Pulmonary artery endothelial cell (primary cell): ENCODE data around the gene VPS18. TPM values are rescaled to one million over a fixed set of nuclear protein-coding genes. Genes with fewer than 3 reads are reported as not detected.

ENCODE experiments used
- DNase-seq: peaks from one replicate; pipeline ENCODE4 v3.0.0-alpha.2; 2011; ENCODE audit warnings: low read depth, low spot score
- total RNA-seq: library from RNA; depleted of rRNA; stranded (reverse); fragments of >200 nt; gene quantifications from 2 replicates; pipeline ENCODE4 v1.2.3, GENCODE V29; 2014

The VPS18 gene
- total RNA-seq, 1 donor from 2014 or later: 48.7 TPM

- no peak for DNase-seq
Measured at GRCh38 chr15:40932649-40933516, 38.6 kb downstream of the VPS18 start.

DNA sequence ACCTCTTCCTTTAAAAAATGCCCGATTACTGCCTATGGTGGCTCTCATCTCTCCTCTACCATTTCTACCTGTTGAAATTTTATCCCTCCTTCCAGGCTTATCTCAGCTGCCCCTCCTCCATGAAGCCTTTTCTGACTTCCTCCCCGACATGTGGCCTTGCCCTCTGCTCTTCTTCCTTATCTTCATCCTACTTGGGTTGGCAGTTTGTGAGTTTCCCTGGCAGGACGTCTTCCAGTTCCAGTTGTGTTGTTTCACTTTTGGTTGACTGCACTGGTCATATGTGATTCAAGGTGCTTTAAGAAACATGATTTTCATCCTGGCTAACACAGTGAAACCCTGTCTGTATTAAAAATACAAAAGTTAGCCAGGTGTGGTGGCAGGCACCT lies 39.3 kb downstream of the VPS18 start:
- no peak for DNase-seq

GRCh38 chr15:40934457-40934856 lies 40.2 kb downstream of the VPS18 start:
- DNase-seq: no peak

GRCh38 chr15:40936234-40936708 lies 42.0 kb downstream of the VPS18 start:
- DNase-seq: no peak

DNA sequence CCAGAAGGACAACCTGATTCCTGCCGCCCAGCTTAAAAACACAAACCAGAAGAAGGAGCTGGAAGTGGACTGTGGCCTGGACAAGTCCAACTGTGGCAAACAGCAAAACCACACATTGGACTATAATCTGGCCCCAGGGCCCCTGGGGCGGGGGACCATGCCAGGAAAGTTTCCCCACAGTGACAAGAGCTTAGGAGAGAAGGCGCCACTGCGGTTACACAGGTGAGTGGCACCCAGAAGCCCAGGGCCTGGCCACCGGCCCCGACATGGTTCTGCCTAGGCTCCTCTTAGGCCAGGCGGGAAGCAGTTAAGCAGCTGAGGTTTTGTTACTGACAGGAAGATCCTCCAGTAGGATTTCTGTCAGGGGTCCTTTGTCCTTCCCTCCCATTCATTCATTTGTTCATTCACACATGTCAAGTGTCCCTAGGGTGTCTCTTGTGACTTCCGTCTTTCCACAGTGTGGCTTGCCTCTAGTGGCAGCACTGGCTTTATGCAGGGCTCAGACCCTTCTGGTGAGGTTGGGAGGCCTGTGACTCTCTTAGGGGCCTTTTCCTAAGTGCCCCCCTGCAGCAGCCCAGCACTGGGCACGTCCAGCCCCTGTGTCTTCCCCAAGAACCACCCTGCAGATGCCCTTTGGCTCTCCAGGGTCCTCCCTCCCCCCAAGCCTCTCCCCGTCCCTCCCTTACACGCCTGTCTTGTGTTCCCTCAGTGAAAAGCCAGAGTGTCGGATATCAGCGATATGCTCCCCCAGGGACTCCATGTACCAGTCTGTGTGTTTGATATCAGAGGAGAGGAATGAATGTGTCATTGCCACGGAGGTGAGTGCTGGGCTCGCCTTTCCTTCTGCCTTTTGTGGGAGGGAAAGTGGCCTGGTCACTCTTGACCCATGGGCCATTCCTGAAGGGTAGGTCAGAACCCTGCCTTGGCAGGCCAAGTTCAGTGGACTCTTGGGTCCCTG lies 42.7 kb downstream of the VPS18 start:
- DNase-seq: no peak

GRCh38 chr15:40937762-40938535 lies 43.7 kb downstream of the VPS18 start:
- no peak for DNase-seq

- DNase-seq: no peak
Measured at GRCh38 chr15:40938536-40938870, 44.3 kb downstream of the VPS18 start.

GRCh38 chr15:40940296-40940801 lies 46.1 kb downstream of the VPS18 start:
- DNase-seq: peak; percentile 62

GRCh38 chr15:40941068-40941527 lies 46.8 kb downstream of the VPS18 start:
- DNase-seq: no peak

DNA sequence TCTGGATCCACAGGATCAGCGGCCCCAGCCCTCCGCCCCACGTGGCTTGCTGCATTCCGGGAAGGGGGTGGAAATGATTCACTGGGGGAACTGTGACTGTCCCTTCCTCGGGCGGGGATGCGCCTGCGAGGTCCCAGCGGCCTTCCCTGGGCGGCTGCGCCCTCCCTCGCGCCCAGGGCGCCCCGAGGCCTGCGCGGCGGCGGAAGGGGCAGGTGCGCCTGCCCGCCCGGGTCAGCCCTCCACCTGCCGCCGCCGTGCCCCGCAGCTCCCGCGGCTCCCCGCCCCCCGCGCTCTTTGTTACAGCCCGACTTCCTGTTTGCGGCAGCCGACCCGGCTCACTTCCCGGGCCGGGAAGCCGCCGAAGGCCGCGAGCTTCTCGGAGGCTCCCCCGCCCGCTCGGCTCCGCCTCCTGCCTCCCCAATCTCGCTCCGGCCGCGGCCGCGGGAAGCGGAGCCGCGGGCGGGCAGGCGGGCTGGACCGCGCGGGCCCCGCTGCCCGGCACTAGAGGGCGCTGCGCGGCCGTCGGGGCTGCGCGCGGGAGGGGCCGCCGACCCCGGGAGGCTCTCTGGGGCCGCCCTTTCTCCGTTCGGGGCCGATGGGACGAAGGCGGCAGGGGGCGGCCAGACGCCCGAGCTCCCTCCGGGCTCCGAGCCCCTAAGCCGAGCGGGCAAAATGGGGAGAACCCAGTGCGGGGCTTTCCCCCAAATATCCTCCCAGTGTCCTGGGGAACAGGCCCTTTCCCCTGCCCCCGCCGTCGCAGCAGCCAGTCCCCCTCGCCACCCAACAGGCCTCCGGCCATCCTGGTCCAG lies 47.5 kb downstream of the VPS18 start:
- DNase-seq: peak; percentile 66

GRCh38 chr15:40942337-40942854 lies 48.1 kb downstream of the VPS18 start:
- DNase-seq: no peak

DNA sequence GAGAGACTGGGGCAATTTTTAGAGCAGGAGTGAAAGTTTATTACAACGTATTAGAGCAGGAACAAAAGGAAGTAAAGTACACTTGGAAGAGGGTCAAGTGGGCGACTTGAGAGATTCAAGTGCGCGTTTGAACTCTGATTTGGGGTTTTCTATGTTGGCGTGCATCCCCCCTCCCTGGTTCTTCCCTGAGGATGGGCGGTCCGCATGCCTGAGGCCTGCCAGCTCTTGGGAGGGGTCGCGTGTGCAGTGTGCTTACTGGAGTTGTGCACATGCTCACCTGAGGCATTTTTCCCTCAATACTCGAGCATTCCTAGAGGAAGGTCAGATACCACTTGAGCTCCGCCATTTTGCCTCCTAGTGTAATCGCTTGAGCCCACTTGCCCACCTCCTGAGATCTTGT lies 48.6 kb downstream of the VPS18 start:
- DNase-seq: no peak

- DNase-seq: no peak
Measured at GRCh38 chr15:40943764-40944365, 49.6 kb downstream of the VPS18 start.

DNA sequence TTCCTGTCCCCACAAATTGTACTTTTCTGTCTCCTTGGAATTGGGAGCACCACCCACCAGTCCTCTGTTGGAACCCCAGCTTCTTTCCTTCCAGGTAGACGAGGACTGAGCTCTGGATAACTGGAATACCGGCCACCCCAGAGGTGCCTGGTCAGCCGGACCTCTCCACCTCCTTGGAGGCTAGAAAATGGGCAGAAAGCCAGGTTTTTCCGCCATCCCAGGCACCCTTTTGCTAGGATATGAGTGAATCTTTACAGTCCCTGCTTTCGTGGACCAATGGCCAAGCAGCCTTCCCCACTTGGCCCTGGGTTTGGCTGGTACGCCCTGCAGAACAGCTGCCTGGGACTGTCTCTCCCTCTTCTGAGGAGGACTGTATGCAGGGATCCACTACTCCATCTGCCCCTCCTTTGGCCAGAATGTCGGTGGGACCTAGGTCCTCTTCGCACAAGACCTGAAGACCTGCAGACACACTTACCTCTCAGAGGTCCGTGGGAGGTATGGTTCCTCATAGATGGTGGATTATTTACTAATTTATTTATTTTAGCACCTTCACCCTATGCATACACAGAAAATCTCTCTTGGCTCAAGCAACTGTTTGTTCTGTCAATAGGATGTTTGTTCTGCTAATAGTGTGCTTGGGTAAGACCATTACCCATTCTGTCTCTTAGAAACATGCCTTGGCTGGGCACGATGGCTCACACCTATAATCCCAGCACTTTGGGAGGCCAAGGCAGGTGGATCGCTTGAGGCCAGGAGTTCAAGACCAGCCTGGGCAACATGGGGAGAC lies 50.5 kb downstream of the VPS18 start:
- DNase-seq: no peak

DNA sequence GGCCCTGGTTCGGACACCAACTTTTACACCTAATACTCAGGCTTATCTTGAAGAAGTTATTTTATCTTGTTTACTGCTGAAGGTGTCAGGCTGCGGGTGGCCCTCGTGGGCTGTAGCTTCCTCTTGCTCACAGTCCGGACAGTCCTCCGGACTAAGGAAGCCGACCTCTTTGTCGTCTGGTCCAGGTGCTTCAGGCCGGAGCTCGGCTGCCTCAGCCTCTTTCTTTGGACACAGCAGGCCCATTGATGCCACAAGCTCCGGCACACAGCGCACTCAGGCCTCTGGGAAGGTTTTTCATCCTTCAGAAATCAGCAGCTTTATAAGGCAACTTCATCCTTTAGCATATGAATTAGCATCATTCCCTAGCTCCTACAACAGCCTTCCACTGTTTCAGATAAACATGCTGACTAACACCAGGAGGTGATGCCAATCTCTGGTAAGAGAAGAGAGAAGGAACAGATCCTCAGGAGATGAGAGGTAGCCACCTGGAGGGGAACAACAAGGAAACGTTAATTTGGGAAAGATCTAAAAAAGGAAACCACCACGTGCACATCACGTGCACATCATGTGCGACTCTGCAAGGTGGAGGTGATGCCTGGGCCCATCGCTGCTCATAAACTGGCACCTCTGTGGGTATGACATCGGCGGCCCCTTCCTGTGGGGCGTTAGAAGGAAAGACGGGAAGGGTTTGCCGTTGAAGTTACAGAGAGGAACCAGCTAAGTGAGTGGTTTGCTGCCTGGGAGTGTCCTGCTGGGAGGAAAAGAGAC lies 54.6 kb downstream of the VPS18 start:
- no peak for DNase-seq

DNA sequence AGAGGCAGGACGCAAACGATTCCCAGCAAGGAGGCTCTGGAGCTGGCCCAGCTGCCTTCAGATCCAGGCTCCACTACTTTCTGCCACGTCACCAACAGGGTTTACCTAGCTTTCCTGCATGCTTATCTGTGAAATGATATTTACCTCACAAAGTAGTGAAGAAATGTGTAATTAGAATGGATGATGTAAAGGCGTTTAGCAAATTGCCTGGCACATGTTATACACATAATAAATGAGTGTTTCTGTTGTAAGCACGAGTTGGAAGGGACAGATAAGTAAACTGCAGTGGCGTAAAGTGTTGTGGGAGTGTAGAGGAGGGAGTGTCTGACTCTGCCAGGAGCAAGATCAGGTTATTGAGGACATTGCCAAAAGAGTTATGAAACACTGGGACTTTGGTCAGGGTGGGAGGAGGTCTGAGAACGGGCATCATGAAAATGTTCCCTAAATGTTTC lies 55.5 kb downstream of the VPS18 start:
- no peak for DNase-seq

DNA sequence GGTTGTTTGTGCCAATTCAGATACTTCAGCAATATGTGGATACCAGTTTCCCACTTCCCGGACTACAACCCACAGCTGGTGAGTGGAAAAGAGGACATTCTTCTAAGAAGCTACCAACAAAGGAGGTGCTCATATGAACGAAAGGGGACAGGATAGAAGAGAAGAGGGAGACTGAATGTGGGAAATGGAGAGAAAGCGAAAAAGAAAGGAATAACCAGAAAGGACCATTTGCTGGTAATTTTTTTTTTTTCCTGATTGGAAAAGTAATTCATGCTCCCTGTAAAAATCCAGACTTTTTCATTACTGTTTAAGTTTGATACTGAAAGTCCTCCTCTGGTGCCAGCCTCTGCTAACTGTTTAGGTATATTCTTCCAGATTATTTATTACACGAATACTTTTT lies 57.5 kb downstream of the VPS18 start:
- DNase-seq: no peak

DNA sequence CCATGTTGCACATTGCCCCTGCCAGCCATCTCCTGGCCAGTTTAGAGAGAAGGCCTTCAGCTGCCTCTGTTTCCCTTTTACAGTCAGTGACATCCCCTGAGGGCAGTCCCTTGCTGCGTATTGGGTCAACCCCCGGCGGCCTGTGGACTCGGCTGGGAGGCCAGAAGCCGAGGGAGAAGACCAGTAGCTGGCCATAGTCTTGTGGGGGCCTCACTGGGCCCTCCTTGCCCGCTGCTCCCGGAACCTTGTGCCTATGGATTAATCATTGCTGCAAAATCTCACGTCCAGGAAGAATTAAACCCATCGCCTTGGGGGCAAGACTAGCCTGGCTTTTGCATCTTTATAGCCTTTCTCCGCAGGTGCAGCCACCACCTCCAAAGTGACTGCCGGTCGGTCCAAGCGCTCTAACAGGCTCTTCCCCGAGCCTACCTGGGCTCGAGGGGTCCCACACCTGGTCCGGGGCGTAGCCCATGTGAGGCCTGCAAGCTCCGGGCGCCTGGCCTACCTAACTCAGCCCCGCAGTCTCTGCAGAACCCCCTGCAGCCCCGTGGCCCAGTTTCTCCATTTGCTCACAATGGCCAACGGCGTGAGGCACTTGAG lies 58.2 kb downstream of the VPS18 start:
- DNase-seq: no peak
